Neuronal stem cell (in vitro differentiated cells): ENCODE measurements around the gene PTPN23.

Experiments used
- DNase-seq: peaks from one replicate; pipeline ENCODE4 v3.0.0-alpha.2; 2013; ENCODE audit warnings: low spot score
- H2AFZ ChIP-seq: one replicate; pipeline ENCODE4 v1.6.1; 2013; ENCODE audit warnings: mild to moderate bottlenecking, low read length, inconsistent platforms
- H2AK5ac ChIP-seq: 2 replicates; pipeline ENCODE4 v1.6.1; 2013; ENCODE audit warnings: low read depth, mild to moderate bottlenecking, inconsistent platforms, low read length, moderate library complexity, mixed read lengths
- H2BK120ac ChIP-seq: 2 replicates; pipeline ENCODE4 v1.6.1; 2013; ENCODE audit warnings: low read depth, mild to moderate bottlenecking, inconsistent platforms, low read length, moderate library complexity, mixed read lengths
- H2BK12ac ChIP-seq: one replicate; pipeline ENCODE4 v1.6.1; 2013; ENCODE audit warnings: low read length, inconsistent platforms
- H2BK15ac ChIP-seq: 2 replicates; pipeline ENCODE4 v1.6.1; 2013; ENCODE audit warnings: mild to moderate bottlenecking, low read length, inconsistent platforms, mixed read lengths
- H2BK5ac ChIP-seq: one replicate; pipeline ENCODE4 v1.6.1; 2013; ENCODE audit warnings: inconsistent platforms, mild to moderate bottlenecking, low read length, moderate library complexity
- H3K14ac ChIP-seq: one replicate; pipeline ENCODE4 v1.6.1; 2013; ENCODE audit warnings: low read length, inconsistent platforms
- H3K18ac ChIP-seq: 2 replicates; pipeline ENCODE4 v1.6.1; 2013; ENCODE audit warnings: low read length, inconsistent platforms
- H3K23ac ChIP-seq: 2 replicates; pipeline ENCODE4 v1.6.1; 2013; ENCODE audit warnings: low read depth, mild to moderate bottlenecking, mixed read lengths, low read length, inconsistent platforms; ENCODE audit not compliant: poor library complexity
- H3K27ac ChIP-seq: replicated peaks from 3 replicates; pipeline ENCODE4 v1.5.1; 2013; ENCODE audit warnings: low read length, inconsistent platforms
- H3K27me3 ChIP-seq, 3 experiments: 2 replicates each; pipeline ENCODE4 v1.6.1; 2013; ENCODE audit warnings: low read length in 3 of 3, mild to moderate bottlenecking in 2 of 3, inconsistent platforms in 1 of 3, low read depth in 1 of 3, mixed read lengths in 1 of 3, moderate library complexity in 1 of 3; ENCODE audit not compliant: control insufficient read depth in 3 of 3, insufficient read depth in 3 of 3
- H3K36me3 ChIP-seq, 2 donors: replicated peaks in 1 of 2; 2 replicates each; pipeline ENCODE4 v1.6.1; 2013; ENCODE audit warnings: low read length in 2 of 2; ENCODE audit not compliant: control insufficient read depth in 2 of 2, insufficient read depth in 2 of 2
- H3K4ac ChIP-seq: 2 replicates; pipeline ENCODE4 v1.6.1; 2013; ENCODE audit warnings: inconsistent platforms, mild to moderate bottlenecking, low read length, moderate library complexity
- H3K4me1 ChIP-seq, 2 donors: 1 replicate in 1 of 2; 2 replicates in 1 of 2; pipeline ENCODE4 v1.6.1; 2013; ENCODE audit warnings: low read length in 2 of 2, low read depth in 1 of 2; ENCODE audit not compliant: control insufficient read depth in 2 of 2, insufficient read depth in 1 of 2
- H3K4me2 ChIP-seq: one replicate; pipeline ENCODE4 v1.6.1; 2013; ENCODE audit warnings: mild to moderate bottlenecking, low read length, inconsistent platforms; ENCODE audit not compliant: insufficient read depth, poor library complexity, severe bottlenecking
- H3K4me3 ChIP-seq, 2 donors: 2 replicates each; pipeline ENCODE4 v1.5.1; 2013; ENCODE audit warnings: low read length in 2 of 2, mild to moderate bottlenecking in 2 of 2, inconsistent platforms in 1 of 2, moderate library complexity in 1 of 2
- H3K79me1 ChIP-seq: one replicate; pipeline ENCODE4 v1.6.1; 2013; ENCODE audit warnings: low read depth, mild to moderate bottlenecking, inconsistent platforms, low read length, moderate library complexity
- H3K9ac ChIP-seq: one replicate; pipeline ENCODE4 v1.6.1; 2013; ENCODE audit warnings: mild to moderate bottlenecking, low read depth, low read length, inconsistent platforms; ENCODE audit not compliant: poor library complexity
- H3K9me3 ChIP-seq, 2 donors: replicated peaks in 1 of 2; 2 replicates each; pipeline versions ENCODE3 to v1.6.1; 2013; ENCODE audit warnings: low read length in 2 of 2, mild to moderate bottlenecking in 2 of 2, inconsistent platforms in 1 of 2, low read depth in 1 of 2, mixed read lengths in 1 of 2, moderate library complexity in 1 of 2; ENCODE audit not compliant: control insufficient read depth in 2 of 2, insufficient read depth in 1 of 2
- H4K8ac ChIP-seq: one replicate; pipeline ENCODE4 v1.6.1; 2013; ENCODE audit warnings: low read depth, mild to moderate bottlenecking, inconsistent platforms, low read length, moderate library complexity
- H4K91ac ChIP-seq: one replicate; pipeline ENCODE4 v1.6.1; 2013; ENCODE audit warnings: low read length, low read depth, mild to moderate bottlenecking, inconsistent platforms; ENCODE audit not compliant: poor library complexity
- WGBS, 2 donors: extraction: QIAGEN DNeasy Blood & Tissue Kit; methylation state at CpG; one replicate each; pipeline ENCODE4 v1.1.7; 2013; ENCODE audit warnings: missing lambda C conversion rate in 2 of 2, mixed read lengths in 1 of 2; ENCODE audit not compliant: insufficient read length in 2 of 2, insufficient replicate concordance in 1 of 2; ENCODE audit errors: extremely low coverage in 2 of 2; 5-methylcytosine and 5-hydroxymethylcytosine counted together

The PTPN23 gene

GRCh38 chr3:47370887-47371697 is 9.7 kb upstream of the PTPN23 start:
- Histone ChIP-seq H2BK120ac (no peak overlapping the region), H3K9ac (no peak overlapping the region), H3K36me3 (no peaks in the 10 kb centered on the region), H3K4me3 (no peak overlapping the region), H2BK5ac (no peak overlapping the region), H2BK15ac (no peak overlapping the region), H3K9me3 (no peaks in the 10 kb centered on the region), H3K23ac (no peak overlapping the region), H4K8ac (no peak overlapping the region), H3K4me1 (no peaks in the 10 kb centered on the region), H3K18ac (no peak overlapping the region), H3K27ac (no peak overlapping the region), H2AK5ac (peak overlapping the region; percentile 3), H4K91ac (no peak overlapping the region), H3K79me1 (no peaks in the 10 kb centered on the region), H3K4ac (no peak overlapping the region), H3K27me3 (peaks cover 0 to 8% (median 0%) of the 10 kb centered on the region in 3 experiments), H3K14ac (no peak overlapping the region), H2BK12ac (no peak overlapping the region), H2AFZ (peak overlapping the region; percentile 84), H3K4me2 (no peak overlapping the region)
- no peak for DNase-seq
- WGBS, 2 donors, result no CpG with 5 or more reads among the region's 13 CpGs

- DNase-seq, result no peak
- no peak overlapping the region for H3K4me2 ChIP-seq
Measured at GRCh38 chr3:47374587-47374986, 6.2 kb upstream of the PTPN23 start.

DNA sequence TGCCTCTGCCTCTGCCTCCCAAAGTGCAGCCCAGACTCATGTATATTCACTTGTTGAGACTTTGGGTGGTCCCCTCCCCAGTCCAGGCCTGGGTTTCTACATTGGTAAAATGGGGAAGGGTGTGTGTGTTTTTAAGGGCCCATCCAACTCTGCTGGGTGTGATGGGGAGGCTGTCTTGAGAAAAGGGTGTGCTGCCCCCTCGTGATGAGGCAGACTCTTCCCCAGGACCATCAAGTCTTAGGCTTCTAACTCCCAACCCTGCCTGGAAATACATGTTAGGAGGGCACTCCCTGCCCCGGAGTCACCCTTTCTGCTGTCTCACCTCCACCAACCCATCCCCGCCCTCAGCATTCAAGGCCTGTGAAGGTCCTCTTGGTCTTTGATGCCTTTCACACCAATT is 4.4 kb upstream of the PTPN23 start:
- no peak overlapping the region for H3K4ac ChIP-seq
- H4K8ac ChIP-seq, result no peak overlapping the region
- no peak overlapping the region for H3K4me2 ChIP-seq
- DNase-seq, result no peak
- H3K27ac ChIP-seq, result no peak overlapping the region
- H4K91ac ChIP-seq, result no peak overlapping the region
- peaks cover 0 to 2% of the 10 kb centered on the region in 2 donors for H3K4me1 ChIP-seq
- H3K18ac ChIP-seq, result no peak overlapping the region
- H3K4me3 ChIP-seq, result no peak overlapping the region
- H3K79me1 ChIP-seq, result no peaks in the 10 kb centered on the region
- H2BK15ac ChIP-seq, result no peak overlapping the region
- H2BK120ac ChIP-seq, result no peak overlapping the region
- H3K9me3 ChIP-seq, result no peaks in the 10 kb centered on the region
- no peak overlapping the region for H2AFZ ChIP-seq
- peaks cover 0 to 7% (median 0%) of the 10 kb centered on the region in 3 experiments for H3K27me3 ChIP-seq
- H3K36me3 ChIP-seq, result no peaks in the 10 kb centered on the region
- no peak overlapping the region for H3K9ac ChIP-seq
- WGBS, 2 donors, result no CpG with 5 or more reads among the region's 3 CpGs
- no peak overlapping the region for H3K23ac ChIP-seq
- H2BK12ac ChIP-seq, result no peak overlapping the region
- no peak overlapping the region for H2BK5ac ChIP-seq
- H2AK5ac ChIP-seq, result no peak overlapping the region
- no peak overlapping the region for H3K14ac ChIP-seq

More at GRCh38 chr3:47374587-47374986, 6.2 kb upstream of the PTPN23 start:
- Histone ChIP-seq H3K27ac (no peak overlapping the region), H3K9ac (no peak overlapping the region), H3K23ac (no peak overlapping the region), H3K79me1 (no peaks in the 10 kb centered on the region), H2BK12ac (no peak overlapping the region), H2AK5ac (no peak overlapping the region), H3K4ac (no peak overlapping the region), H2BK120ac (no peak overlapping the region), H3K14ac (no peak overlapping the region), H3K9me3 (no peaks in the 10 kb centered on the region), H3K18ac (no peak overlapping the region), H3K4me3 (no peak overlapping the region), H4K91ac (no peak overlapping the region), H2AFZ (no peak overlapping the region), H3K36me3 (no peaks in the 10 kb centered on the region), H3K4me1 (no peaks in the 10 kb centered on the region), H2BK15ac (no peak overlapping the region), H4K8ac (no peak overlapping the region), H3K27me3 (peaks cover 0 to 8% (median 0%) of the 10 kb centered on the region in 3 experiments), H2BK5ac (no peak overlapping the region)

GRCh38 chr3:47377186-47377585 is 3.6 kb upstream of the PTPN23 start:
- no peak for DNase-seq
- Histone ChIP-seq H3K4ac (no peak overlapping the region), H3K4me3 (peak overlapping the region in 1 of 2 donors; percentile 37), H3K23ac (no peak overlapping the region), H2BK15ac (no peak overlapping the region), H3K18ac (no peak overlapping the region), H3K79me1 (no peaks in the 10 kb centered on the region), H2AFZ (no peak overlapping the region), H2AK5ac (no peak overlapping the region), H3K27me3 (no peaks in the 10 kb centered on the region), H3K27ac (no peak overlapping the region), H2BK5ac (no peak overlapping the region), H3K36me3 (no peaks in the 10 kb centered on the region), H3K9me3 (no peaks in the 10 kb centered on the region), H3K9ac (no peak overlapping the region), H4K91ac (no peak overlapping the region), H4K8ac (no peak overlapping the region), H2BK120ac (no peak overlapping the region), H2BK12ac (no peak overlapping the region), H3K4me2 (no peak overlapping the region), H3K14ac (no peak overlapping the region), H3K4me1 (peaks cover 5 to 6% of the 10 kb centered on the region in 2 donors)
- WGBS, 2 donors, result no CpG with 5 or more reads among the region's 2 CpGs
